GM23248 (cell line): ENCODE data around the gene RALA. TPM values are rescaled to one million over a fixed set of nuclear protein-coding genes. Genes with fewer than 3 reads are reported as not detected.
A peak's percentile ranks its signal among the peaks of the same experiment; 100 is the strongest.

ENCODE experiments used
- DNase-seq: peaks from one replicate; pipeline ENCODE4 v3.0.0-alpha.2; 2015
- H2AFZ ChIP-seq: fragments of 200-600 bp; sonication (generic); 2 replicates; pipeline ENCODE4 v1.6.1; 2016; ENCODE audit warnings: antibody characterized with exemption
- H3F3A ChIP-seq: fragments of 200-600 bp; sonication (generic); 2 replicates; pipeline ENCODE4 v1.6.1; 2016; ENCODE audit warnings: mild to moderate bottlenecking, antibody characterized with exemption, mixed run types; ENCODE audit not compliant: insufficient read depth
- H3K27ac ChIP-seq: fragments of 200-600 bp; sonication (generic); 2 replicates; pipeline ENCODE4 v1.5.1; 2016; ENCODE audit warnings: mild to moderate bottlenecking
- H3K27me3 ChIP-seq: fragments of 200-600 bp; sonication (generic); replicated peaks from 2 replicates; pipeline ENCODE4 v1.6.1; 2016; ENCODE audit warnings: mild to moderate bottlenecking; ENCODE audit not compliant: insufficient read depth
- H3K36me3 ChIP-seq: fragments of 200-600 bp; sonication (generic); 2 replicates; pipeline ENCODE4 v1.6.1; 2016; ENCODE audit warnings: low read depth, mild to moderate bottlenecking
- H3K4me1 ChIP-seq: fragments of 200-600 bp; sonication (generic); 2 replicates; pipeline ENCODE4 v1.6.1; 2016; ENCODE audit warnings: mild to moderate bottlenecking; ENCODE audit not compliant: insufficient read depth
- H3K4me2 ChIP-seq: fragments of 200-600 bp; sonication (generic); one replicate; pipeline ENCODE4 v1.6.1; 2016; ENCODE audit warnings: mild to moderate bottlenecking; ENCODE audit not compliant: unreplicated experiment
- H3K4me3 ChIP-seq: fragments of 200-600 bp; sonication (generic); 2 replicates; pipeline ENCODE4 v1.5.1; 2016; ENCODE audit warnings: mild to moderate bottlenecking
- H3K79me2 ChIP-seq: fragments of 200-600 bp; sonication (generic); 2 replicates; pipeline ENCODE4 v1.6.1; 2016; ENCODE audit warnings: mild to moderate bottlenecking; ENCODE audit not compliant: insufficient read depth
- H3K9ac ChIP-seq: fragments of 200-600 bp; sonication (generic); 2 replicates; pipeline ENCODE4 v1.6.1; 2016; ENCODE audit warnings: mild to moderate bottlenecking
- H3K9me2 ChIP-seq: fragments of 200-600 bp; sonication (generic); 2 replicates; pipeline ENCODE4 v1.6.1; 2016; ENCODE audit warnings: mixed run types, mild to moderate bottlenecking, moderate library complexity; ENCODE audit not compliant: insufficient read depth
- H3K9me3 ChIP-seq: fragments of 200-600 bp; sonication (generic); one replicate; pipeline ENCODE4 v1.6.1; 2017; ENCODE audit warnings: low read depth
- H4K20me1 ChIP-seq: fragments of 200-600 bp; sonication (generic); 2 replicates; pipeline ENCODE4 v1.6.0; 2016; ENCODE audit not compliant: insufficient read depth
- EZH2 ChIP-seq: fragments of 200-600 bp; sonication (generic); IDR thresholded peaks from 2 replicates; pipeline ENCODE4 v1.6.1; 2018; ENCODE audit warnings: antibody characterized with exemption, mild to moderate bottlenecking; ENCODE audit not compliant: insufficient read depth, poor library complexity, severe bottlenecking
- EZH2phosphoT487 ChIP-seq: fragments of 200-600 bp; sonication (generic); IDR thresholded peaks from 2 replicates; pipeline ENCODE4 v1.6.1; 2018; ENCODE audit warnings: antibody characterized with exemption, moderate library complexity, mild to moderate bottlenecking, low read depth; ENCODE audit not compliant: insufficient read depth
- WGBS, 2 experiments: methylation state at CpG; one replicate each; pipeline ENCODE4 v1.1.6; 2015 to 2017; ENCODE audit warnings: low lambda C conversion rate in 2 of 2, low coverage in 1 of 2; ENCODE audit errors: missing lambda C conversion rate in 2 of 2; 5-methylcytosine and 5-hydroxymethylcytosine counted together
- in situ Hi-C: fragments of 300-500 bp; cut with MboI; formaldehyde crosslinking; loops from 2 replicates; pipeline ENCODE4 v1.15.0; 2020
- polyA plus RNA-seq: library from polyadenylated mRNA; unstranded; fragments of >200 nt; fragmentation: Nextera tagmentation; extraction: Ambion mirVana; gene quantifications from 2 replicates; pipeline ENCODE4 v1.2.1, GENCODE V29; 2016
- total RNA-seq: library from RNA; depleted of rRNA; stranded (reverse); fragments of >200 nt; shearing (Covaris generic); gene quantifications from 2 replicates; pipeline ENCODE4 v1.2.3, GENCODE V29; 2014

Gene RALA
- total and polyA plus RNA-seq, 2 experiments from 2014 or later: 21.7 to 82.8 TPM

GRCh38 chr7:39607865-39608264 is 15.5 kb upstream of the RALA start:
- Histone ChIP-seq H3F3A (peaks cover 27% of the 10 kb centered on the region), H3K4me1 (peaks cover 60% of the 10 kb centered on the region), H3K27me3 (no peaks in the 10 kb centered on the region), H3K36me3 (no peaks in the 10 kb centered on the region), H3K4me3 (no peak overlapping the region), H3K9me3 (no peaks in the 10 kb centered on the region), H3K9ac (no peak overlapping the region), H3K79me2 (no peaks in the 10 kb centered on the region), H3K9me2 (no peaks in the 10 kb centered on the region), H3K27ac (no peak overlapping the region), H2AFZ (no peak overlapping the region), H3K4me2 (no peak overlapping the region), H4K20me1 (no peaks in the 10 kb centered on the region)
- DNase-seq: no peak
- WGBS, 2 experiments: 79 to 81% methylated on average over 2 of the region's 2 CpGs
- TF ChIP-seq EZH2phosphoT487 (no peak), EZH2 (no peak)
- in situ Hi-C loops: no loop called here

DNA sequence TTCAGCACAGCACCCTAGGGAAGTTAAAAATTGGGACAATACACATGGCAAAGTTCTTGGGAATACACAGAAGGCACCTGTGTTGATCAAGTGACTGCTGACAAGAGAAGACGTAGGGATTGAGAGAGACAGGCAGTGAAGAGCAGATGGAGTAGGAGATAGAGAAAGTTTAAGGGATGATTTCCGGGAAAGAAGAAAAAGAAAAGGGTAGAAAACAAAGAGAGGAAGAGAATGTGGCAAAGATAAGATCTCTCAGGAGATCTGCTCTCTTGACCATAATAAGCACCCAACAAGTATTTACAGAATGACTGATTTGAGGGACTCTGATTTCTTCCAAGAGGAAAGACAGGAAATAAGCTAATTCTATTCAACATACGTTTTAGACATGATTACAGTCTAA is 15.1 kb upstream of the RALA start:
- no peak for DNase-seq
- in situ Hi-C loops: no loop called here
- Histone ChIP-seq H3K9me3 (no peaks in the 10 kb centered on the region), H3K79me2 (no peaks in the 10 kb centered on the region), H3K4me1 (peaks cover 62% of the 10 kb centered on the region), H3F3A (peaks cover 27% of the 10 kb centered on the region), H3K4me2 (no peak overlapping the region), H3K4me3 (no peak overlapping the region; the same call in 1 of the 2 replicates), H3K9me2 (no peaks in the 10 kb centered on the region), H4K20me1 (no peaks in the 10 kb centered on the region), H3K27ac (peak overlapping the region; percentile 80; the same call in 1 of the 2 replicates), H2AFZ (no peak overlapping the region), H3K27me3 (no peaks in the 10 kb centered on the region), H3K9ac (peak overlapping the region; percentile 78; the same call in 1 of the 2 replicates), H3K36me3 (no peaks in the 10 kb centered on the region)
- WGBS, 2 experiments: 47 to 71% methylated on average over 3 of the region's 3 CpGs
- no peak for TF ChIP-seq EZH2
- TF ChIP-seq EZH2phosphoT487: no peak

- no peaks in the 10 kb centered on the region for H4K20me1 ChIP-seq
- H3K27ac ChIP-seq: peak overlapping the region; percentile 80
- H3K4me3 ChIP-seq: peak overlapping the region; percentile 59
- no peaks in the 10 kb centered on the region for H3K27me3 ChIP-seq
- peaks cover 38% of the 10 kb centered on the region for H3F3A ChIP-seq
- no peaks in the 10 kb centered on the region for H3K9me3 ChIP-seq
- in situ Hi-C loops: no loop called here
- peak overlapping the region; percentile 78 for H3K9ac ChIP-seq
- TF ChIP-seq EZH2phosphoT487: no peak
- TF ChIP-seq EZH2: no peak
- 2 to 3% methylated on average over 30 to 32 of the region's 36 CpGs for WGBS, 2 experiments
- H3K4me2 ChIP-seq: peak overlapping the region; percentile 83
- peak; percentile 82 for DNase-seq
- H2AFZ ChIP-seq: peak overlapping the region; percentile 85
- H3K79me2 ChIP-seq: no peaks in the 10 kb centered on the region
- peaks cover 64% of the 10 kb centered on the region for H3K4me1 ChIP-seq
- no peaks in the 10 kb centered on the region for H3K9me2 ChIP-seq
- no peaks in the 10 kb centered on the region for H3K36me3 ChIP-seq
Observed at GRCh38 chr7:39609113-39609934, 14.0 kb upstream of the RALA start.

- peak; percentile 38 for DNase-seq
- H3K9me2 ChIP-seq: no peaks in the 10 kb centered on the region
- peak overlapping the region; percentile 78 for H3K9ac ChIP-seq
- H3K27me3 ChIP-seq: no peaks in the 10 kb centered on the region
- in situ Hi-C loops: no loop called here
- peak overlapping the region; percentile 80 for H3K27ac ChIP-seq
- H3K4me3 ChIP-seq: peak overlapping the region; percentile 59
- no peak for TF ChIP-seq EZH2
- TF ChIP-seq EZH2phosphoT487: no peak
- H3F3A ChIP-seq: peaks cover 39% of the 10 kb centered on the region
- H3K79me2 ChIP-seq: no peaks in the 10 kb centered on the region
- H3K4me1 ChIP-seq: peaks cover 61% of the 10 kb centered on the region
- no peaks in the 10 kb centered on the region for H3K36me3 ChIP-seq
- no peaks in the 10 kb centered on the region for H4K20me1 ChIP-seq
- peak overlapping the region; percentile 83 for H3K4me2 ChIP-seq
- no peaks in the 10 kb centered on the region for H3K9me3 ChIP-seq
- WGBS, 2 experiments: 37 to 47% methylated on average over 5 of the region's 5 CpGs
- peak overlapping the region; percentile 85 for H2AFZ ChIP-seq
Observed at GRCh38 chr7:39609935-39610263, 13.5 kb upstream of the RALA start.
